ENCODE results near the gene CCDC148.

Gene CCDC148

GRCh38 chr2:158153270-158154015, 303.1 kb downstream of the CCDC148 start:
- DNase-seq (ENCODE audit: low read depth): no peak

- no peak for DNase-seq (ENCODE audit: low read depth)
Observed at GRCh38 chr2:158144914-158145625, 311.5 kb downstream of the CCDC148 start.

- no peak for DNase-seq (ENCODE audit: low read depth)
Observed at GRCh38 chr2:158143703-158144360, 312.7 kb downstream of the CCDC148 start.

- DNase-seq (ENCODE audit: low read depth): no peak
Observed at GRCh38 chr2:158142568-158143332, 313.8 kb downstream of the CCDC148 start.

- DNase-seq (ENCODE audit: low read depth): no peak
Observed at GRCh38 chr2:158142165-158142564, 314.4 kb downstream of the CCDC148 start.

GRCh38 chr2:158140201-158140600, 316.4 kb downstream of the CCDC148 start:
- no peak for DNase-seq (ENCODE audit: low read depth)

GRCh38 chr2:158138255-158138654, 318.3 kb downstream of the CCDC148 start:
- no peak for DNase-seq (ENCODE audit: low read depth)

GRCh38 chr2:158135096-158135495, 321.5 kb downstream of the CCDC148 start:
- DNase-seq (ENCODE audit: low read depth): no peak

- DNase-seq (ENCODE audit: low read depth): no peak
Observed at GRCh38 chr2:158134655-158135054, 321.9 kb downstream of the CCDC148 start.

- DNase-seq (ENCODE audit: low read depth): no peak
Observed at GRCh38 chr2:158134055-158134454, 322.5 kb downstream of the CCDC148 start.

- DNase-seq (ENCODE audit: low read depth): no peak
Observed at GRCh38 chr2:158131919-158132566, 324.5 kb downstream of the CCDC148 start.

GRCh38 chr2:158131483-158131912, 325.1 kb downstream of the CCDC148 start:
- no peak for DNase-seq (ENCODE audit: low read depth)

- DNase-seq (ENCODE audit: low read depth): no peak
Observed at GRCh38 chr2:158130832-158131473, 325.6 kb downstream of the CCDC148 start.

- DNase-seq (ENCODE audit: low read depth): no peak
Observed at GRCh38 chr2:158129037-158129436, 327.5 kb downstream of the CCDC148 start.

GRCh38 chr2:158128168-158128973, 328.2 kb downstream of the CCDC148 start:
- DNase-seq (ENCODE audit: low read depth): no peak

- DNase-seq (ENCODE audit: low read depth): no peak
Observed at GRCh38 chr2:158127380-158127804, 329.2 kb downstream of the CCDC148 start.

- no peak for DNase-seq (ENCODE audit: low read depth)
Observed at GRCh38 chr2:158125756-158126498, 330.6 kb downstream of the CCDC148 start.

GRCh38 chr2:158124896-158125295, 331.7 kb downstream of the CCDC148 start:
- DNase-seq (ENCODE audit: low read depth): no peak

Measured in CMK (cell line).